GM12864 (cell line): ENCODE results near the gene ITGA1.

Experiments used
- DNase-seq: peaks from one replicate; pipeline ENCODE4 v3.0.0-alpha.2; 2011; ENCODE audit warnings: low read depth
- H3K4me3 ChIP-seq: 2 replicates; pipeline ENCODE4 v1.5.1; 2011; ENCODE audit warnings: mild to moderate bottlenecking, low read depth, low read length, control low read depth
- TF ChIP-seq, protein P1 (sequence below): IDR thresholded peaks from 2 replicates; pipeline ENCODE4 v1.5.1; 2011; ENCODE audit warnings: low read depth, mild to moderate bottlenecking, moderate library complexity, low read length, control low read depth, inconsistent platforms; ENCODE audit errors: missing control alignments

ITGA1 gene

GRCh38 chr5:52896534-52897237 lies 109.0 kb downstream of the ITGA1 start:
- no peak for DNase-seq

DNA sequence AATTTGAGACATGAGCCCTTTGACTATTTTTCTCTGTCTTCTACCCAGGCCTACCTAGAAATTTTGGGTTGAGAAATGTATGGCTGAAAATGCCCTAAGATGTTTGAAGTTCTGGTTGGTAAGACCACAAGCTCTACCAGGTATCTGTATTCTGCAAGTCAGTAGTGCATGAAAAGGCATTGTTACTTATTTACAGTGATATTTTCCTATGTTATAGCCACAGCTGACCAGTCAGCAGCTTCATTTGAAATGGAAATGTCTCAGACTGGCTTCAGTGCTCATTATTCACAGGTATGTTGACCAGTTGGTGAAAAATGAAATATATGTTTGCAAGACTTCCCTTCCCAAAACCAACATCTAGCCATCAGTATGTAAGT lies 109.5 kb downstream of the ITGA1 start:
- TF ChIP-seq, protein P1, sequence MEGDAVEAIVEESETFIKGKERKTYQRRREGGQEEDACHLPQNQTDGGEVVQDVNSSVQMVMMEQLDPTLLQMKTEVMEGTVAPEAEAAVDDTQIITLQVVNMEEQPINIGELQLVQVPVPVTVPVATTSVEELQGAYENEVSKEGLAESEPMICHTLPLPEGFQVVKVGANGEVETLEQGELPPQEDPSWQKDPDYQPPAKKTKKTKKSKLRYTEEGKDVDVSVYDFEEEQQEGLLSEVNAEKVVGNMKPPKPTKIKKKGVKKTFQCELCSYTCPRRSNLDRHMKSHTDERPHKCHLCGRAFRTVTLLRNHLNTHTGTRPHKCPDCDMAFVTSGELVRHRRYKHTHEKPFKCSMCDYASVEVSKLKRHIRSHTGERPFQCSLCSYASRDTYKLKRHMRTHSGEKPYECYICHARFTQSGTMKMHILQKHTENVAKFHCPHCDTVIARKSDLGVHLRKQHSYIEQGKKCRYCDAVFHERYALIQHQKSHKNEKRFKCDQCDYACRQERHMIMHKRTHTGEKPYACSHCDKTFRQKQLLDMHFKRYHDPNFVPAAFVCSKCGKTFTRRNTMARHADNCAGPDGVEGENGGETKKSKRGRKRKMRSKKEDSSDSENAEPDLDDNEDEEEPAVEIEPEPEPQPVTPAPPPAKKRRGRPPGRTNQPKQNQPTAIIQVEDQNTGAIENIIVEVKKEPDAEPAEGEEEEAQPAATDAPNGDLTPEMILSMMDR, result no peak
- DNase-seq, result no peak
- H3K4me3 ChIP-seq, result no peak overlapping the region

More at GRCh38 chr5:52896534-52897237, 109.0 kb downstream of the ITGA1 start:
- H3K4me3 ChIP-seq, result no peak overlapping the region
- TF ChIP-seq, protein P1, result no peak

DNA sequence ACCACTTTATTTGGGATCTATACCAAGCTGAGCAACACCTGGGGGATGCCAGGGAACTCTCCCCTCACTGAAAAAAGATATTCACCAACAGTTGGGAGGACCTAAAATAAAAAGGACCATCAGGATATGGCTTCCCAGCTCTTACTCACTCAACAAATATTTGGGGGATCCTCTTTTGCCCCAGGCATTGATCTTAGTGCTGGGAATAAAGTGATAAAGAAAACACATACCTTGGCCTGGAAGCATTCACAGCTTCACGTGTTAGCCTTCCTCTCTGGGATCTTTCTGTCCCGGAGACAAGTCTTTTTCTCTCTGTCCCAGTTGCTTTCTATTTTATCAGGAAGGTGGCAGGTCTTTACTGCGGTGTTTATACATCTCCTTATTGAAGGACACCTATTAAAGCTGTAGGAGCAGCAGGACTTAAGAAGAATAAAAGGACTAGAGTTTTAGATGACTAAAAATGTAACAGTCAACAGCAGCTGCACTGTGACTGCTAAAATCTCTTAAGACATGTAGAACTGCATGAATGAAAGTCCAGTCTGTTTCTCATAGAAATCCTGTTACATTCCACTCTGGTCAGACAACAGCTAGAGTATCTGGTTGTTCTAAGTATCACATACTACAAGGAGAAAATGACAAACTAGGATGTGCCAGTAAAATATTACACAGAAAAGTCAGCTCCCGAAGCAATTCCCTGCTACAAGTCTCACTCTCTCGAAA lies 111.4 kb downstream of the ITGA1 start:
- no peak for DNase-seq
- TF ChIP-seq, protein P1, result no peak
- H3K4me3 ChIP-seq, result no peak overlapping the region

- no peak for DNase-seq
- H3K4me3 ChIP-seq, result no peak overlapping the region
- TF ChIP-seq, protein P1, result no peak
Observed at GRCh38 chr5:52903142-52903541, 115.4 kb downstream of the ITGA1 start.

DNA sequence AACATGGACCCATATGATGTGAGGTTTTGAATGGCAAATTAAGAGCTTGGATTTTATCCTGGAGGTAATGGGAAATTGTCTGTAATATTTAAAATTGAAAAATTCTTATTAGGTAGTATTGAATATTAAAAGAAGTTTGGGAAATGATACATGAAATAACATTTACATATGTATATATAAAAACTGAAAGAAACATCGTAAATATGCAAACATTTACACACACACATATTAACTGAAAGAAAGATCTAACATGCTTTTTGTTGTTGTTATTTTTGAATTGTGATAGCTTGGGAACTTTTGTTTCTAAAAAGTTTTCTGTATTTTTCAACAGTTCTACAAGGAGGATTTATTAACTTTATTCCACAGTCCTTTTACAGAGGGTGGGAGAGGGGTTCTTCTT lies 118.6 kb downstream of the ITGA1 start:
- H3K4me3 ChIP-seq, result no peak overlapping the region
- TF ChIP-seq, protein P1, result no peak
- DNase-seq, result no peak

GRCh38 chr5:52906845-52907244 lies 119.1 kb downstream of the ITGA1 start:
- DNase-seq, result no peak
- TF ChIP-seq, protein P1, result no peak
- no peak overlapping the region for H3K4me3 ChIP-seq
